Neural cell (in vitro differentiated cells): ENCODE measurements around the gene DSCAM.

Experiments
- CTCF ChIP-seq: fragments of 450-650 bp; IDR thresholded peaks from 2 replicates; pipeline ENCODE4 v1.5.1; 2014; ENCODE audit warnings: antibody characterized with exemption, mild to moderate bottlenecking, moderate library complexity; ENCODE audit not compliant: poor library complexity, severe bottlenecking
- EP300 ChIP-seq: fragments of 450-650 bp; conservative IDR thresholded peaks from 2 replicates; pipeline ENCODE4 v1.6.1; 2014; ENCODE audit warnings: antibody characterized with exemption, mild to moderate bottlenecking, moderate library complexity; ENCODE audit not compliant: poor library complexity, severe bottlenecking
- EZH2 ChIP-seq: fragments of 200-600, 300-800 bp; shearing (Covaris generic), sonication (generic); IDR thresholded peaks from 2 replicates; pipeline ENCODE4 v1.6.1; 2014; ENCODE audit warnings: antibody characterized with exemption, low read length, borderline replicate concordance, mild to moderate bottlenecking; ENCODE audit not compliant: insufficient read depth, poor library complexity, severe bottlenecking
- MXI1 ChIP-seq: fragments of 450-650 bp; conservative IDR thresholded peaks from 2 replicates; pipeline ENCODE4 v1.6.1; 2014; ENCODE audit warnings: antibody characterized with exemption, mild to moderate bottlenecking; ENCODE audit not compliant: poor library complexity, severe bottlenecking
- POLR2AphosphoS5 ChIP-seq: IDR thresholded peaks from 2 replicates; pipeline ENCODE4 v1.6.1; 2012
- RAD21 ChIP-seq: fragments of 450-650 bp; conservative IDR thresholded peaks from 2 replicates; pipeline ENCODE4 v1.6.1; 2014; ENCODE audit warnings: antibody characterized with exemption, mild to moderate bottlenecking, moderate library complexity
- REST ChIP-seq: IDR thresholded peaks from 2 replicates; pipeline ENCODE4 v1.6.1; 2012; ENCODE audit warnings: borderline replicate concordance
- SMC3 ChIP-seq: fragments of 450-650 bp; conservative IDR thresholded peaks from 2 replicates; pipeline ENCODE4 v1.6.1; 2014; ENCODE audit warnings: antibody characterized with exemption, mild to moderate bottlenecking, moderate library complexity; ENCODE audit not compliant: poor library complexity
- TAF1 ChIP-seq: IDR thresholded peaks from 2 replicates; pipeline ENCODE4 v1.6.1; 2012; ENCODE audit warnings: low read depth

- TF ChIP-seq CTCF (no peak), POLR2AphosphoS5 (no peak), TAF1 (no peak), REST (no peak), EP300 (no peak), EZH2 (no peak), RAD21 (no peak), SMC3 (no peak), MXI1 (no peak)
Observed at GRCh38 chr21:40134731-40135492, 712.0 kb downstream of the DSCAM start.
